HG03139 (cell line): ENCODE measurements around the gene NAT8L.

ENCODE experiments used
- ATAC-seq: cut with Tn5 transposase; IDR thresholded peaks from one replicate; pipeline ENCODE4 v1.9.1; 2021; ENCODE audit not compliant: unreplicated experiment

The NAT8L gene

GRCh38 chr4:2062808-2063524 lies 3.8 kb downstream of the NAT8L start:
- ATAC-seq, result no peak

DNA sequence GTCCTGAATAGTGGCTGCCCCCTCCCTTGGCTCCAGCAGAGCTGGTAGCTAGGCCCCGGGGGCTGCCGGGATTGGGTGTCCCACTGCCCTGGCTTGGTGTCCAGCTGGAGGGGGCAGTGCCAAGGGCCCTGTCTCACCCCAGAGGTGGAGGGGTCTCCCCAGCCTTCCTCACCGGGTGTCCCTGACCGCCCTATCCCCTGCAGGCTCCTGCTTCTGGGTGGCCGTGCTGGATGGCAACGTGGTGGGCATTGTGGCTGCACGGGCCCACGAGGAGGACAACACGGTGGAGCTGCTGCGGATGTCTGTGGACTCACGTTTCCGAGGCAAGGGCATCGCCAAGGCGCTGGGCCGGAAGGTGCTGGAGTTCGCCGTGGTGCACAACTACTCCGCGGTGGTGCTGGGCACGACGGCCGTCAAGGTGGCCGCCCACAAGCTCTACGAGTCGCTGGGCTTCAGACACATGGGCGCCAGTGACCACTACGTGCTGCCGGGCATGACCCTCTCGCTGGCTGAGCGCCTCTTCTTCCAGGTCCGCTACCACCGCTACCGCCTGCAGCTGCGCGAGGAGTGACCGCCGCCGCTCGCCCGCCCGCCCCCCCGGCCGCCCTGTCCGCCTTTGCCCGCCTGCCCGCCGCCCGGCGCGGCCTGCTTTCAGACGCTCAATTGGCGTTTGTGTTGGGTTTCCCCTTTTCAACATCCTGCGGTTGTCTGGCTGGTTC lies 4.6 kb downstream of the NAT8L start:
- ATAC-seq, result no peak

GRCh38 chr4:2064276-2064991 lies 5.3 kb downstream of the NAT8L start:
- ATAC-seq, result no peak

- ATAC-seq, result no peak
Observed at GRCh38 chr4:2065106-2065930, 6.2 kb downstream of the NAT8L start.

GRCh38 chr4:2066011-2066551 lies 7.0 kb downstream of the NAT8L start:
- no peak for ATAC-seq

DNA sequence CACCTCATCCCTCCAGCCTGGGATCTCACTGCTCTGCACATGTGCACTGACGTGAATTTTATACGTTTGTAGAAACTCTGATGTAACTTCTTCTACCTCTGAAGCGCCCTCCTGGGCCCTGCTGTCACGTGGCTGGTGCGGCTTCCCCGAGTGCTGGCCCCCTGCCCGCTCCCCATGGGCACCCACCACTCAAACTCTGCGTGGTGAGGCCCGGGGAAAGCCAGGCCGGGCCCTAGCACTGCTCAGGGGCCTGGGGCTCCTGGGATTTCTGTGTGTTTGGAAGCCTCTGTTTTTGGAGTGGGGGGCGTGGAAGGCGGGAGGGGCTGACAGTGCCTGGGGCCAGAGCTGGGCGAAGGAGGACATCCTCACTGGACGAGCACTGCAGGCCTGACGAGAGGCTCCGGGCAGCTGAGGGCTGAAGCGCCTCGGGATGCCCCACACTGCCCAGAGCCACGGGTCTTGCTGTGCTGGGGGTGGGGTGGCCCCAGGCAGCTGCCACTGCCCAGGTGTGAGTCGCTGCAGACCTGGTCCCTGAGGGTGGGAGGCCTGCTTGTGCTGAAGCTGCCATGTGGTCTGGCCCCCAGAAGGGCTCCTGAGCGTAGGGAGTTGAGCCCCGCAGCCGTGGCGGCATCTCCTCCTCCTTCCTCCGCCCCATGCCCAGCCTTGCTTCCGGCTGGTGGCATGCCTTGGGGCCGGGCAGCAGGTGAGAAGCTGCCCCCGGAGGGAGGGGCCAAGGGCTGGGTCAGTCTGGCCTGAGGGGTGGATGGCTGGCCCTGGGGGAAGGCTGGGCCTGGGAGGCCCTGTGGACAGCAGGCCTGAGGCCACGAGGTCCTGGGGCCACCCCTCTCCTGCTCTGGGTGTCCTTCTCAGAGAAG lies 7.7 kb downstream of the NAT8L start:
- ATAC-seq, result no peak

DNA sequence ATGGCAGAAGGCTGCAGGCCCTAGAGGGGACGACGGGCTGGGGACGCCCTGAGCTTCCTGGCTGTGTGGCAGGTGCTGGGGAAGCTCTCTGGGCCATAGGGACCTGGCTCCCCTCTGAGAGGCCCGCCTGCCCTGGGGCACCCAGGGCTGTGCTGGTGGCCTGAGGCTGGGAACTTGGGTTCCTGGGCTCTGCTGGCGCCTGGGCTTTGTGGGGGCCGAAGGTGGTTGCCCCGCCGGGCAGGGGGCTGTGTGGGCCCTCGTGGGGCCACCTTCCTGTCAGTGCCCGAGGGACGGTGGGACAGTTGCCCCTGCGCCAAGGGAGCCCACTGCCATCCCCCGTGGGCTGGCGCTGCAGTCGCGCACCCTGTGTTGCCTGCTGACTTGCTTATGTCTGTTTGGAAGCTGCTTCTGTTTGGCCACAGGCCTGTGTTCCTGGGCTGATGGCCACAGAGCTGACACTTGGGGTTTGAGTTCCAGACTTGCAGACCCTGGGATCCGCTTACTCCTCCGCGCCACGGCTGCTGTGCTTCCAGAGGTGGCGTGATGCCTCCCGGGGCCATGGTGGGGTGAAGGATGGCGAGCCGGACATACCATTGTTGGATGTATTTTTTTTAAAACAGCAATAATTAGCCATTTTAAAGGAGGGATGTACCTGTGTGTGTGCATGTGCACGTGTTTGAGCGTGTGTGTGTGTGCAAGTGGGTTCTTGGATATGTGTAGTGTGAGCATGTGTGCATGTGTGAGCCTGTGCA lies 8.5 kb downstream of the NAT8L start:
- ATAC-seq, result no peak

DNA sequence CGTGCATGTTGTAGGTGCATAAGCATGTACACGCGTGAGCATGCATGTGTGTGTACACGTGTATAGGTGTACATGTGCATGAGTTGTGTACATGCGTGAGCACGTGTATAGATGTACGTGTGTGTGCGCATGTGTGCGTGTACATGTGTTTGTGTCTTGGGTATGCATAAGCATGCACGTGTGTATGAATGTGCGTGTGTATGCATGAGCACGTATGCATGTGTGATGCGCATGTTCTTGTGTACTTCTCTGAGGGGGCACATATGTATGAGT lies 9.0 kb downstream of the NAT8L start:
- no peak for ATAC-seq

DNA sequence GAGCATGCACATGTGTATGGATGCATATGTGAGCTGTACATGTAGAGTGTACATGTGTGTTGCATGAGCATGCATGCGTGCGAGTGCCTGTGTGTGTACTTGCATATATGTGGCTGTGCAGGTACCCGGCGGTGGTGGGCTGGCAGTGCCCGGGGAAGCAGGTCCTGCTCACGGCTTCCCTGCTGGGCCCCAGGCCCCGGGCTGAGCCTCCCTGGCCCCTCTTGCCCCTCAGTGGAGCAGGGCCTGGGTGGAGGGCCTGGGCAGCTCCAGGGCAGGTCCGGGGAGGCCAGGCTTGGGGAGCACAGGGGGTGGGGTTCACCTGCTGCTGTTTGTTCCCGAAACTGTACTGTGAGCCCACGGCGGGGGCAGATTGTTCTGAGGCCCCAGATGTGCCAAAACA lies 9.4 kb downstream of the NAT8L start:
- no peak for ATAC-seq

GRCh38 chr4:2069161-2069971 lies 10.2 kb downstream of the NAT8L start:
- ATAC-seq, result no peak

DNA sequence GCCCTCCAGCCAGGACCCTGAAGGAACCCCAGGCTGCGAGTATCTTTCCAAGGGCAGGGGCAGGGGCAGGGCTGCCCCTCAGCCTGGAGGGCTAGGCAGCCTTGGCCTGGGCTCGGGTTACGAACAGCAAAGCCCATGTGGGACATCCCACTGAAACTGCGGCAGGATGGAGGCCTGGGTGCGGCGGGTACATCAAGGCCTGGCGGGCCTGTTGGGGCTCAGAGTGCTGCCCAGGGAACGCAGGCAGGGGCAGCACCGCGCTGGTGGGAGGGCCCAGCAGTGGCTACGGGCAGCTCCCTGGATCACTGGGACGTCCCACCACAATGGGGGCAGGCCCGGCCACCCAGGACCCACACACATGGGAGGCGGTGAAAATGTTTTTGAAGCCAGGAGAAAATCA lies 10.9 kb downstream of the NAT8L start:
- no peak for ATAC-seq

GRCh38 chr4:2070421-2071251 lies 11.5 kb downstream of the NAT8L start:
- ATAC-seq, result no peak

DNA sequence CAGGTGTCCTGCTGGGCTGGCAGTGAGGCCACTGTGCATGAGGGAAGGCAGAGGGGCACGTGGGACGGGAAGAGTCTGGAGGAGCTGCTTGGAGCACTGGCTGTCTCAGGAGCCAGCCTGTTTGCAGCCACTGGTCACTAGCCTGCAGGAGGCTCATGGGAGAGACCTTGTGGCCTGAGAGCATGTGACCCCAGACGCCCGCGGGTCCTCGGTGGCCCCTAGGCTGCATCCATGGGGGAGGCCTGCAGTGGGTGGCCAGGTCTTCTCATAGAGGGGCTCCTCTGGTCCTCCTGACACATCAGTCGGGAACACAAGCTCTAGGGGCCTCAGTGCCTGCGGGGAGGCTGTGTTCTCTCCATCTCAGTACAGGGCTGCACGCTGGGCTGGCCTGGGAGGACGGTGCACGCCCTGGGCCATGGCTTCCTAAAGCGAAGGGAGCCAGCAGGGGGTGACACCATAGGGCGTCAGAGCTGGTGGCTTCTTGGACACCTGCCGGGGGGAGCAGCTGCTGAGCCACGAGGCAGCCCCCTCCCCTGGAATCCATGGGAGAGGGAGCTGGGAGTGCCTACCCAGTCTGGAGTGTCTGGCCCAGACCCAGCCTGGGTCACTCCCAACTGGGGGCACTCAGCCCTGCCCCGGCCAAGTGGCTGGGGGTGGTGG lies 12.3 kb downstream of the NAT8L start:
- no peak for ATAC-seq

DNA sequence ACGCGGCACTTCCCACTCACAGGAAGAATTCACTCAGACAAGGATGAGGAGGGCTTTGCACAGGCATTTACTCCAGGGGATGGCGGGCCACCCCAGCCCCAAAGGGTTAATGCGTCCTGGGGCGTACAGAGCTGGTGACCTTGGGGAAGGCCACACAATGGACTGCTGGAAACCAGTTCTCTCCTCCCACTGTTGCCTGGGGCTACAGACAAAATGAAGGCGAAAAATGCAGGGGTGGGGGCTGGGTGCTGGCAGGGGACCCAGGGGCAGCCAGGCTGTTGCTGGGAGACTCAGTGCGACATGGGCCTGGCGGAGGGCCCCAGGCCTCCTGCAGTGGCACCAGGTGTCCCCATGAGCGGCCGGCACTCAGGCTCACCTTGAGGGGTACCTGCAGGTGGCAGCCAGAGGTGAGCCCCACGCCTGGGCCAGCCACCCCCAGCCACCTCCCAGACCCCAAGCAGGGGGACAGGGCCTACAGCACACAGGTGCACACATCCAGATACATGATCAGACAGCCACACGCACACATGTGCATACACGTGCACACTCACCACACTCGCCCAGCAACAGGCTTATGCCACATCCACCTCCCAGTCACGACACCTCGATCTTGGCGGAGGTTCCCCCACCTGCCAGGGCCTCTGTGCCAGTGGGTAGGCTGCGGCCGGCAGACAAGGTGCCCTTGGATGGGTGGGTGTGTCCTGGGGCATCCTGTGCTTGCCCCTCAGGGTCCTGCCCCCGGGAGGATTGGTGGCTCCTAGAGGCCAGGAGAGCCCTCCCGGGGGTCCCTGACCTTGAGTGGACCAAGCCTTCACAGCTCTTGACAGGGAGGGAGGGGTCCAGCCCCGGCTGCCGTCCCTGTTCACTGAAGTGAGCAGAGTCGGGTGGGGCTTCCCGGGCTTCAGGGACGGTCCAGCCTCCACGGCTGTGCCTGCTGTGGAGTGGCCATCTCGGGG lies 13.1 kb downstream of the NAT8L start:
- ATAC-seq, result no peak

DNA sequence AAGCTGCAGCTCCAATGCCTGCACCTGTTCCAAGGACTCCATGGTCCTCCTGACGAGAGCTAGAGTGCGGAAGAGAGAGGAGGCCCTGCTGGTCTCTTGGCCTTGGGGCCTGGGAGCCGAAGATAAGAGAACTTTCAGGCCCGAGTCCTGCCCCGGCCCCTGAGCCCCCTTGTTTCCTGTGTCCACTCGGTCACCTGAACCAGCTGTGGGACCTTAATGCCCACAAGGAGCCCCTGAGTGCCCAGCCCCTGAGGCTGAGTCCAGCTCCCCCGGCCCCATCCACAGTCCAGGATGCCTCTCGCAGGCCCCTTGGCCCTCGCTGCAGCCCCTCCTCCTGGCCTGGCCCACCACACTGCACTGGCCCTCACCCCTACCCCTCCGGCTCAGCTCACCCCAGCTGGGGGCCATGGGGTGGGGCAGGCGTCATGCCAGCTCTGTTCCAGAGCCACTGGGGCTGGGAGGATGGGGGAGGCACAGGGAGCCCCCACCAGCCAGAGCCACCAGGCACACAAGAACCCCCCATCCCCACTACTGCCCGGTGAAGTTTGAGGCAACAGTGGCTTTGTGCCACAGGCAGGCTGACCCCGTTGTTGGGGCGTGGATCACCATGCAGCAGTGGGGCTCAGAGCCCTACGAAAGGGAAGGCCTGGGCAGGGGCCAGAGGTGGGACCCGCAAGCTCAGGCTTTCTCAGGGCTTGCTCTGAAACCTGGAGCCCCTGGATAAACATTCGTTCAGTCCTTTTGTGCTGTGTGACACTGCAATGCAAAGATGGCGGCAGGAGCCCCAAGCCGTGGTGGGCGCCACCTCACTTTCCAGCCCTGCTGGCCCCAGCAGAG lies 14.1 kb downstream of the NAT8L start:
- no peak for ATAC-seq
